OCI-LY1 (cell line): ENCODE measurements around the gene PPP2R2C.

ENCODE experiments used
- H2AFZ ChIP-seq: fragments of 200-600 bp; sonication (generic), shearing (Covaris generic); 2 replicates; pipeline ENCODE4 v1.6.0; 2014; ENCODE audit warnings: antibody characterized with exemption, mild to moderate bottlenecking, low read length
- H3F3A ChIP-seq: fragments of 200-600 bp; sonication (generic), shearing (Covaris generic); 2 replicates; pipeline ENCODE4 v1.6.0; 2014; ENCODE audit warnings: mild to moderate bottlenecking, antibody characterized with exemption, low read length, moderate library complexity; ENCODE audit not compliant: insufficient read depth
- H3K27ac ChIP-seq: fragments of 200-600 bp; sonication (generic); 2 replicates; pipeline ENCODE4 v1.5.1; 2014; ENCODE audit warnings: low read length, mixed run types, mild to moderate bottlenecking, low read depth; ENCODE audit not compliant: poor library complexity, severe bottlenecking
- H3K27me3 ChIP-seq: fragments of 200-600 bp; sonication (generic); 2 replicates; pipeline ENCODE4 v1.6.0; 2014; ENCODE audit warnings: antibody characterized with exemption, mild to moderate bottlenecking, low read length, moderate library complexity; ENCODE audit not compliant: insufficient read depth
- H3K36me3 ChIP-seq: fragments of 200-600 bp; sonication (generic); 2 replicates; pipeline ENCODE4 v1.6.1; 2014; ENCODE audit warnings: mild to moderate bottlenecking, antibody characterized with exemption, low read length, moderate library complexity, mixed read lengths; ENCODE audit not compliant: insufficient read depth
- H3K4me1 ChIP-seq: fragments of 200-600 bp; sonication (generic); 2 replicates; pipeline ENCODE4 v1.5.1; 2014; ENCODE audit warnings: mild to moderate bottlenecking, low read length, moderate library complexity; ENCODE audit not compliant: insufficient read depth, severe bottlenecking
- H3K4me2 ChIP-seq: fragments of 200-600 bp; sonication (generic), shearing (Covaris generic); 2 replicates; pipeline ENCODE4 v1.6.1; 2014; ENCODE audit warnings: low read length
- H3K4me3 ChIP-seq: fragments of 200-600 bp; sonication (generic); 2 replicates; pipeline ENCODE4 v1.5.1; 2014; ENCODE audit warnings: low read length, low read depth, mild to moderate bottlenecking, mixed read lengths; ENCODE audit not compliant: poor library complexity, severe bottlenecking
- H3K79me2 ChIP-seq: fragments of 200-600 bp; shearing (Covaris generic); 2 replicates; pipeline ENCODE4 v1.6.1; 2016; ENCODE audit warnings: mixed run types, low read length, mixed read lengths; ENCODE audit not compliant: insufficient read depth
- H3K9ac ChIP-seq: fragments of 200-600 bp; sonication (generic), shearing (Covaris generic); 2 replicates; pipeline ENCODE4 v1.6.1; 2014; ENCODE audit warnings: mild to moderate bottlenecking, low read length, mixed read lengths
- H3K9me2 ChIP-seq: fragments of 200-600 bp; sonication (generic), shearing (Covaris generic); 2 replicates; pipeline ENCODE4 v1.6.1; 2014; ENCODE audit warnings: low read depth, mild to moderate bottlenecking, low read length, mixed read lengths
- H3K9me3 ChIP-seq: fragments of 200-600 bp; shearing (Covaris generic); 2 replicates; pipeline ENCODE4 v1.6.1; 2014; ENCODE audit warnings: low read length, mixed read lengths
- H4K20me1 ChIP-seq: fragments of 200-600 bp; sonication (generic), shearing (Covaris generic); 2 replicates; pipeline ENCODE4 v1.6.0; 2016; ENCODE audit warnings: mild to moderate bottlenecking, low read length; ENCODE audit not compliant: insufficient read depth
- CTCF ChIP-seq: fragments of 200-600 bp; sonication (generic), shearing (Covaris generic); IDR thresholded peaks from 2 replicates; pipeline ENCODE4 v1.5.1; 2017; ENCODE audit warnings: mild to moderate bottlenecking, antibody characterized with exemption, low read length, moderate library complexity, mixed read lengths
- EZH2 ChIP-seq: fragments of 200-600 bp; sonication (generic), shearing (Covaris generic); IDR thresholded peaks from 2 replicates; pipeline ENCODE4 v1.8.0; 2017; ENCODE audit warnings: borderline replicate concordance, mixed run types, mild to moderate bottlenecking, antibody characterized with exemption, low read length, moderate library complexity, mixed read lengths

The PPP2R2C gene

GRCh38 chr4:6313216-6313615 lies 159.2 kb downstream of the PPP2R2C start:
- no peaks in the 10 kb centered on the region for H3F3A ChIP-seq
- H2AFZ ChIP-seq = no peak overlapping the region

DNA sequence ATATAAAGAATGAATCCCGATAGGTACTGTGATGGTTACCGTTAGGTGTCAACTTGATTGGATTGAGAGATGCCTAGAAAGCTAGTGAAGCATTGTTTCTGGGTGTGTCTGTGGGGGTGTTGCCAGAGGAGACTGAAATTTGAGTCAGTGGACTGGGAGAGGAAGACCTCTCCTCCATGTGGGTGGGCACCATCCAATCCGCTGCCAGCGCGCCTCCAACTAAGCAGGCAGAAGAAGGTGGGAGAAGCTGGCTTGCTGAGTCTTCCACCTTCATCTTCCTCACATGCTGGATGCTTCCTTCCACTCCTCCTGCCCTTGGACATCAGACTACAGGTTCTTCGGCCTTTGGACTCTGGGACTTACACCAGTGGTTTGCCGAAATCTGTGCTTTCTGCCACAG lies 162.6 kb downstream of the PPP2R2C start:
- H3F3A ChIP-seq = no peaks in the 10 kb centered on the region
- H3K27ac ChIP-seq = no peak overlapping the region
- no peak overlapping the region for H3K4me2 ChIP-seq
- H3K4me1 ChIP-seq = no peaks in the 10 kb centered on the region
- H3K9ac ChIP-seq = no peak overlapping the region
- no peaks in the 10 kb centered on the region for H3K36me3 ChIP-seq
- H3K27me3 ChIP-seq = no peaks in the 10 kb centered on the region
- no peak overlapping the region for H3K4me3 ChIP-seq
- TF ChIP-seq EZH2 (no peak), CTCF (no peak)
- no peaks in the 10 kb centered on the region for H3K9me3 ChIP-seq
- H3K9me2 ChIP-seq = no peaks in the 10 kb centered on the region
- no peaks in the 10 kb centered on the region for H3K79me2 ChIP-seq
- no peaks in the 10 kb centered on the region for H4K20me1 ChIP-seq
- no peak overlapping the region for H2AFZ ChIP-seq

More at GRCh38 chr4:6313216-6313615, 159.2 kb downstream of the PPP2R2C start:
- Histone ChIP-seq H3K36me3 (no peaks in the 10 kb centered on the region), H3K4me1 (no peaks in the 10 kb centered on the region), H3K9ac (no peak overlapping the region), H3K9me3 (no peaks in the 10 kb centered on the region), H3K27ac (no peak overlapping the region), H3K9me2 (no peaks in the 10 kb centered on the region), H3K27me3 (no peaks in the 10 kb centered on the region), H4K20me1 (no peaks in the 10 kb centered on the region), H3K4me3 (no peak overlapping the region), H3K79me2 (no peaks in the 10 kb centered on the region), H3K4me2 (no peak overlapping the region)
- no peak for TF ChIP-seq EZH2
- no peak for TF ChIP-seq CTCF

GRCh38 chr4:6308899-6309643 lies 163.3 kb downstream of the PPP2R2C start:
- no peak overlapping the region for H3K27ac ChIP-seq

More at GRCh38 chr4:6308899-6309643, 163.3 kb downstream of the PPP2R2C start:
- H3K27me3 ChIP-seq = no peaks in the 10 kb centered on the region
- H3K79me2 ChIP-seq = no peaks in the 10 kb centered on the region
- no peak overlapping the region for H2AFZ ChIP-seq
- no peaks in the 10 kb centered on the region for H3K36me3 ChIP-seq
- no peaks in the 10 kb centered on the region for H4K20me1 ChIP-seq
- no peaks in the 10 kb centered on the region for H3F3A ChIP-seq
- H3K4me3 ChIP-seq = no peak overlapping the region
- no peaks in the 10 kb centered on the region for H3K4me1 ChIP-seq
- no peaks in the 10 kb centered on the region for H3K9me3 ChIP-seq
- TF ChIP-seq CTCF (no peak), EZH2 (no peak)
- no peak overlapping the region for H3K4me2 ChIP-seq
- H3K9ac ChIP-seq = no peak overlapping the region
- no peaks in the 10 kb centered on the region for H3K9me2 ChIP-seq
